Stimulated activated CD8-positive, alpha-beta memory T cell treated with anti-CD3 and anti-CD28 coated beads, Interleukin-12 subunit alpha, Interleukin-12 subunit beta, amount 100 ng/mL, for 4 hours (primary cell): ENCODE results near the gene MARS1.

Experiments used
- DNase-seq: peaks from one replicate; pipeline ENCODE4 v3.0.0-alpha.2; 2020; ENCODE audit warnings: low read depth

Gene MARS1

DNA sequence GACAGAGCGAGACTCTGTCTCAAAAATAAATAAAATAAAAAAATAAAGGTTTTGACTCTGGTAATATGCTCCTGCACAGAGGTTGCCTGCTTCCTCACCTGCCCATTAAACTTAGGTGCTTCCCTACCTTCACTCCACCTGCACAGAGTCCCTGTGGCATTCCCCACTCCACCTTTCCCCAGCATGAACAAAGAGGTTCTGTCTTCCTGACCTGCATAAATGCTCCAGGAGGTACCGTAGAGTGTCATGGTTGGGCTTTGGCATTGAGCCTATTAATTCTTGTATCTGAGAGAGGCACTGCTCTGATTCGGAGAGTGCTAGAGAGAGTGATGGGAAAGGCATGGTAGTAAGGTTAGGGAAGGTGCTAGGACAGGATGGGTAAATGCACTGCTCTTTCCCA lies 14.5 kb upstream of the MARS1 start:
- DNase-seq = no peak

DNA sequence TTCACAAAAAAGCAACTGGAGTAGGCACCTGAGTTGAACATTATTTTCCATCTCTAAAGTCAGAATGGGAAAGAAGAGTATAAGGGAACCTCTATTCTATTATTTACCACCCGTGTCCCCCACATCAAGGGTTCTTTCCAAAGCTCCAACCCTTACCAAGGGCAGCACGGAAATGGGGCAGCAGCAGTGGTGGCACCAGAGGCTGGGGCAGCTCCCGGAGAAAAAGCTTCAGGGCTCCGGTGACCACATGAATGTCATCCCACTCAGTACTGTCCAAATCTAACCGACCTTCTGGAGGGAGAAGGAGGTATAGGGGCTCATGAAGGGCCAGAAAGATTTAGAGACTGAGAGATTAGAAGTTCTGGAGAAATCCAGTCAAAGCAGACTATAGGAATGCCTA lies 14.0 kb upstream of the MARS1 start:
- DNase-seq = no peak

GRCh38 chr12:57474430-57474829 lies 13.4 kb upstream of the MARS1 start:
- DNase-seq = no peak

DNA sequence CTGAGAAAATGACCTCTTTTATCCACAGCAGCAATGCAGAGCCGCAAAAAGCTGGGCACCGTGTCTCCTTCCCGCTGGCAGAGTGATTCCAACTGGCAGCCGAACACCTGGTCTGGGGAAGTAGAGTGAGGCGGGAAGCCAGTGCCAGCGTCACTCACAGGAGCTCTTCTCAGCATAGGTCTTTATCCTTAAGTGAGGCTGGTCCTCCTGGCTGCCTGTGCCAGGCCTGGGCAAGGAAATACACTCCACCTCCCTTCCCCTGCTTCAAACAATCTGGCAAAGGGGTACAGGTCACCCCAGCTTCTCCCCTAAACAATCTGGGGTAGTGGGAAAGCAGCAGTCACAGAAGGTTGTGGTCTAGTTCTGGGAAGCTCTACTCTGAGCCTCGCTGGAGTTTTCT lies 13.0 kb upstream of the MARS1 start:
- DNase-seq = no peak

DNA sequence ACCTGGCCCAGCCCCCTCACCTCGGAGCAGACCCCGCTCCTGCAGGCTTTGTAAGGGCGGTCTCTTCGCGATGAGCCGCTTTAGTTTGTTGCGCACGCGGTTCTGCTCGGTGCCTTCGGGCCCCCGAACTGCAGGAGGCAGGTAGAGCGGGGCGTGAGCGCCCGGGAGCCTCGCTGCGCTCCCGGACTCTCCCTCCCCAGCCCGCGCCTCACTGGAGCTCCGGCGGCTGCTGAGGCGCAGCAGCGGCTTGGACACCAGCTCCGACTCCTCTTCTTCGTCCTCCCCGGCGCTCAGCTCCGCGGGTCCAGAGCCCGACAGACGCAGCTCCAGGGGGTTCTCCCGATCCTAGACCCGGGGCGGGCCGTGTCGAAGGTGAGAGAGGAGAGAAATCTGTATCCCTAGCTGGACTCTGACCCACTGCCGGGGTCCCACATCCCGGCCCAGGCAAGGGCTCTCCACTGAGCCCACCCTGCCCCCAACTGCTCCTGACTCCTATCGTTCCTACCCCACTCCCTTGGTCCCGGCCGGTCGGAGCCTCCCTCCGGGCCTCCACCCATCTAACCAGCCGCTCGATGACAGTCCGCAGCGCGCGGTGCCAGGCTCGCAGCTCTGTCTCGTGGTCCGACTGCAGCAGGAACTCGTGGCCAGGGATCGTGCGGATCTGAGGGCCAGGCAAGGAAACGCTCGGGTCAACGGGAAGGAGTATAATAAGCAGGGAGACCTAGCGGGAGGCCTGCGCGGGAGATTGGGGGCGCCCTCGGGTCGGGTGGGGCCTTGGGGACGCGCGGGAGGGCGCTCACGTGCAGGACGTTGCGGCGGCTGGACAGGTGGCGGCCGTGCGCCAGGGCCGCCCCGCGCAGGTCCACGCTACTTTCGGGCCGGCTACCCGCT lies 12.4 kb upstream of the MARS1 start:
- DNase-seq = no peak

DNA sequence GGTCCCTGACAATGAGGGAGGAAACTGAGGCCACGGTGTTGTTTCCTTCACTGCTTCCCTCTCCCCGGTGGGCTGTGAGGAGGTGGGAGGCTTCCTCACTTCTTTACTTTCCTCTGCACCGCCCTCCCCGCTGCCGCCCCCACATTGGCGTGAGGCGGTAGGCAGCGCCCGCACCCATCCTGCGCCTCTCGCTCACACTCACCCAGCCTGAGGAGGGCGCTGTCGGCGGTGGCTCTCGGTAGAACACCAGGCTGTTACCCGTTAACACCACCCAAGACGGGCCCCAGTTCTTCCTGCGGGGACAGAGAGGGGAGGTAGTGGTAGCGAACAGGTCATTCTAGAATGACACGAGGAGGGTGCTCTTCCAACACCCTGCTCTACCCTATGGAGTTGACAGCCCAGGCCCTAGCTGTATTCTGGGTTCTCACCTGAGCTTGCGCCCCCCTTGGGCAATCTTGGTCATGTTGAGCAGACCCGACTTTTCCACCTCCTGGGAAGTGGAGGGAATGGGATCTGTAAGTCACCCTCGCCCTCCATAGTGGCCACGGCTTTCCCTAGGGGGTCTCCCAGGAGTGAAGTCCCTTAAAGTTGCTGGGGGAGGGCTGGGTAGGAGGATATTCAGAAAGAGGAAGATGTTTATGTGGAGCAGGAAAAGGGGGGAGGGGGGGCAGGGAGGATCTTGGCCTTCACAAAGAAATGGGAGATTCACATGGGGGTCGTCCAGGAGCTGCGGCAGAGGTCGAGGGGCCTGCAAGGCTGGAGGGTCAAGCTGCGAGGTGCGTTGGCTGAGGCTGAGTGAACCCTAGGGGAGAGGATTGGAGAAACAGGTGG lies 11.5 kb upstream of the MARS1 start:
- DNase-seq = peak; percentile 57

DNA sequence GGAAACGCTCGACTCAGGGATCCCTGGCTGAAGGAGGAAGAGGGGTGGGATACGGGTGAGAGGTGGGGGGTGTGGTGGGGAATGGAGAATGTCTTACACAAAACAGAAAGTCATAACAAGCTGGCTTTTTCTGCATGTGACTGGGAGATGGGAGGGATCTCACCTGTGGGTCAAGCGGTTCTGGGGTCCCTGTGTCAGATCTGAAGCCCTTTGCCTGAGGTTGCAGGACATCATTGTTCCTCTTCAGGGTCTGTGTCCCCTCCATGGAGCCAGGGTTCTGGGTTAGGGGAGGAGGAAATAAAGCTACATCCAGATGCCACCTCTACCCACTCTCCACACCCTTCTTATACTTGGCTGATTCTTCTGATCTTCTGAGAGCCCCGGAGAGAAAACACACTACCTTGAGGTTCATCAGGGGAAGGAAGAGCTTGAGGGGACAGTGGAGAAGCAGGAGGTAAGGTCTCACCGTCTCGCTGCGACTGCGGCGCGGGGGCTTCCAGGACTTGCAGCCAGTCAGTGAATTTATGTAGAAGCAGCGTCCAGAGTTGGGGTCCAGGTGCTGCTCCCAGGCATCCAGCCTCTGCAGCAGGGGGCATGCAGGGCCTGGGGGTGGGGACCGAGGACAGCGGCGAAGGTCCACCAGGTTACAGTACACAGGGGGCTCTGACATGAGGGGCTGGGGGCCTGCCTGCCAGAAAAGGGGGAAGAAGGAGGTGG lies 10.7 kb upstream of the MARS1 start:
- no peak for DNase-seq

- DNase-seq = no peak
Measured at GRCh38 chr12:57477710-57478681, 9.9 kb upstream of the MARS1 start.

GRCh38 chr12:57479043-57479375 lies 8.9 kb upstream of the MARS1 start:
- no peak for DNase-seq

DNA sequence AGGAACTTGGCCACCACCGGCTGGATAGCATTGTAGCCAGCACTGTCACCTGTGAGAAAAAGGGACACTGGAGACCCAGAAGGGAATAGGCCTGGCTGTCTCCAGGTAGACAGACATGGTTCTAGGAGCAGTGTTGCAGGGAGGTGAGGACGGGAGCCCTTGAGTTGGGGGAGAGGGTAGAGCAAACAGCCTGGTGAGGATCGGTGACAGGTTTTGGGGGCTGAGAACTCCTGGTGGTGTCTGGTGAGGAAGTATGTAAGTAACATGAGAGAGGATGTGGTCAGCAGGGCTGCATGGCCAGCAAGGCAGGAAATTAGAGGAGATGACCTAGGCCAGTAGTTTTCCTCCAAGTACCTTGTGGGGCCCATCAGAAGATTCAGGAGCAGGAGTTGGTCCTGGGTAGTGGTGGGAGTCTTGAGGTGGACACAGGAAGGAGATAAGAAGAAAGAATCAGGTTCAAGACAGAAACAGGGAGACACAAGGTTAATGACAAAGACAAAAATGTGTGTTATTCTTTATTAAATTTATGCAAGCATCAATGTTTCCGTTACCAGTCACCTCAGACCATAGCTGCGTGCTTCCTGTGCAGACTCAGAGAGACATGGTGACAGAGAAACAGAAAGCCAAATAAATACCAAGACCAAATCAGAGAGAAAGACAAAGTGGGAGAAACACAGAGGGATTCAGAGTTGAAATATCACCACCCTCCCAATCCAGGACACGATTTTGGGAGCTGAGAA lies 8.3 kb upstream of the MARS1 start, which contains the start of gene ARHGAP9:
ARHGAP9 (minus strand) TSS at position 491 of the 740 bp plus-strand sequence; CDS start at position 31, 460 bp downstream.
- DNase-seq = no peak

- no peak for DNase-seq
Measured at GRCh38 chr12:57481671-57482070, 6.2 kb upstream of the MARS1 start.

DNA sequence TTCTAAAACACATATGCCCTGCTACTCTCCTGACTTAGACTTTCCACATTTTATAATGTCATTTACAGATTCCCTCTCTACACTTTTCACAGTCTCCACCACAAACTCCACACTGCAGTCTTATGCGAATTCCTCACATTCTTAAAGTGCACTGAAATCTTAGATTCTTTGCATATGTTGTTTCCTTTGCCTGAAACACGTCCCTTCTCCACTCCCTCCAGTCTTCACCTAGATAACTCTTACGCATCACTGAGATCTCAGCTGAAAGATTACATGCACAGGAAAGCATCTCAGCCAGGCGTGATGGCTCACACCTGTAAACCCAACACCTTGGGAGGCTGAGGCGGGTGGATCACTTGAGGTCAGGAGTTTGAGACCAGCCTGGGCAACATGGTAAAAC lies 4.4 kb upstream of the MARS1 start:
- DNase-seq = no peak

GRCh38 chr12:57485695-57486094 lies 2.2 kb upstream of the MARS1 start:
- DNase-seq = no peak

DNA sequence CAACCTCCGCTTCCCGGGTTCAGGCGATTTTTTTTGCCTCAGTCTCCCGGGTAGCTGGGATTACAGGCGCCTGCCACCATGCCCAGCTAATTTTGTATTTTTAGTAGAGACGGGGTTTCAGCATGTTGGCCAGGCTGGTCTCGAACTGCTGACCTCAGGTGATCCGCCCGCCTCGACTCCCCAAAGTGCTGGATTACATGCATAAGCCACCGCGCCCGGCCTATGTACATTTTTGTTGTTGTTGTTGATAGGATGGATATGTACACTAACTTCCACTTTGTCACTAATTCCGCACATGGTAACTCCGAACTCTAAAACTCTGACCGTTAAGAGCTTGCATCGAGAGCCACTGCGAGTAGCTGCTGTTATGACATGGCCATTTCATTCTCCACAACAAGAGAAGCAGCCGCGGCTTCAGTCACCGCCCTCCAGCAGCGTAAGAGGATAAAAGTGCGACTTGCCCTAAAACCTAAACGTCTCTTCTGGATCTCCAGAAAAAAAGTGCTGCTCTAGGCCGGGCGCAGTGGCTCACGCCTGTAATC lies 742 bp upstream of the MARS1 start:
- DNase-seq = no peak

- DNase-seq = no peak
Measured at GRCh38 chr12:57488402-57489156, 711 bp downstream of the MARS1 start.

DNA sequence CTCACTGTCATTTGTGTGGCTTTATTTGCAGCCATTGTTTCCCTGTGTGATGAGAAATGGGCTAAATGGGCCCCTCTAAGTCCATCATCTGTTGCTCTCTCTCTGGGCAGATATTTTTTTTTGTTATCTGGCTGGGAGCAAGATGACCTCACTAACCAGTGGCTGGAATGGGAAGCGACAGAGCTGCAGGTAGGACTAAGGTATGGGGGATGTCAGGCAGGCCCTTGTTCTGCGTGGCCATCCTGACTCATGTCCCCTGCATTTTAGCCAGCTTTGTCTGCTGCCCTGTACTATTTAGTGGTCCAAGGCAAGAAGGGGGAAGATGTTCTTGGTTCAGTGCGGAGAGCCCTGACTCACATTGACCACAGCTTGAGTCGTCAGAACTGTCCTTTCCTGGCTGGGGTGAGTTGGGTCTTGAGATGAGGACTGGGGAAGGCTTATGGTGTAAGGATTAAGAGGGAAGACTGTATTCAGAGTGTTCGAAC lies 1.3 kb downstream of the MARS1 start:
- no peak for DNase-seq

DNA sequence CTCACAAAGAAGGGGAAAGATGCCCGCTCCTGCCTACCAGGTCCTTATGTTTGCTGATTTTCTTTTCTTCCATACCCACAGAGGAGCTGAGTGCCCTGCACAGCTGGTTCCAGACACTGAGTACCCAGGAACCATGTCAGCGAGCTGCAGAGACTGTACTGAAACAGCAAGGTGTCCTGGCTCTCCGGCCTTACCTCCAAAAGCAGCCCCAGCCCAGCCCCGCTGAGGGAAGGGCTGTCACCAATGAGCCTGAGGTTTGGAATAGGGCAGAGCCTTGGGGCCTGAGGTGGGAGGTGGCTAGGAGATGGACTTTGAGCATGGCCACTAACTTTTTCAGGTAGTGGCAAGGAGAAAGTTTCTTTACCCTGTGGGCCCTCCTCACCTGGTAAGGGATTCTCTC lies 2.3 kb downstream of the MARS1 start:
- no peak for DNase-seq

DNA sequence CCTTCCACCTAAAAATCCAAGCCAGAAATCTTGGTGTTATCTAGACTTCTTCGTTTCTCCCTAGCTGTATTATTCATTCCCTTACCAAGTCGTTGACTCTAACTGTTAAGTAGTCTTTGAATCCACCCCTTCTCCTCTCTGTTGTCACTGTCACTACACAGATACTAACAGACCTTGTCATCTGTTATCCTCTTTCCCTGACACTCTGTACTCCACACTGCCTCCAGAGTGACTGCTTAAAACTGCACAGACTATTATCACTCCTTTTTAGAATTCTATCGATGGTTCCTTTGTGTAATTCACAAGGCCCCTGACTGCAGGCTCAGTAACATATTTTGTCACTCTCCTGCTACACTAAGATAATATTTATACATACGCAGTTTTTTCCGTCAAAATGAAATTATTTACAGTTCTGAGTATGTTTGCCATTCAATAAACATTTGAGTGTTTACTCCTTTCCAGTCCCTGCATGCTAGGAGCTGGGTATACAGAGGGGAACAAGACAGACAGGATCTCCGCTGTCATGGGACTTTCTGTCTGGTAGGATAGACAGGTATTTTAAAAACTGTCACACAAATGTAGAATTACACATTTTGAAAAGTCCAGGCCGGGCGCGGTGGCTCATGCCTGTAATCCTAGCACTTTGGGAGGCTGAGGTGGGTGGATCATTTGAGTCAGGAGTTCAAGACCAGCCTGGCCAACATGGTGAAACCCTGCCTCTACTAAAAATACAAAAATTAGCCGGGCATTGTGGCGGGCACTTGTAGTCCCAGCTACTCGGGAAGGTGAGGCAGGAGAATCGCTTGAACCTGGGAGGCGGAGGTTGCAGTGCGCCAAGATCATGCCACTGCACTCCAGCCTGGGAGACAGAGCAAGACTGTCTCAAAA lies 3.8 kb downstream of the MARS1 start:
- no peak for DNase-seq
